Stimulated activated CD8-positive, alpha-beta memory T cell treated with anti-CD3 and anti-CD28 coated beads, Interleukin-7, amount 100 ng/mL, for 4 hours (primary cell): ENCODE data around the gene CCDC87.
"Not testable (repeated sequence)": the region's sequence is repeated elsewhere in the genome, so short reads cannot be mapped to it uniquely, and the experiment has no call there.

Experiments
- DNase-seq, 2 donors: peaks; one replicate each; pipeline ENCODE4 v3.0.0-alpha.2; 2020; ENCODE audit warnings: low read depth in 2 of 2

The CCDC87 gene, protein sequence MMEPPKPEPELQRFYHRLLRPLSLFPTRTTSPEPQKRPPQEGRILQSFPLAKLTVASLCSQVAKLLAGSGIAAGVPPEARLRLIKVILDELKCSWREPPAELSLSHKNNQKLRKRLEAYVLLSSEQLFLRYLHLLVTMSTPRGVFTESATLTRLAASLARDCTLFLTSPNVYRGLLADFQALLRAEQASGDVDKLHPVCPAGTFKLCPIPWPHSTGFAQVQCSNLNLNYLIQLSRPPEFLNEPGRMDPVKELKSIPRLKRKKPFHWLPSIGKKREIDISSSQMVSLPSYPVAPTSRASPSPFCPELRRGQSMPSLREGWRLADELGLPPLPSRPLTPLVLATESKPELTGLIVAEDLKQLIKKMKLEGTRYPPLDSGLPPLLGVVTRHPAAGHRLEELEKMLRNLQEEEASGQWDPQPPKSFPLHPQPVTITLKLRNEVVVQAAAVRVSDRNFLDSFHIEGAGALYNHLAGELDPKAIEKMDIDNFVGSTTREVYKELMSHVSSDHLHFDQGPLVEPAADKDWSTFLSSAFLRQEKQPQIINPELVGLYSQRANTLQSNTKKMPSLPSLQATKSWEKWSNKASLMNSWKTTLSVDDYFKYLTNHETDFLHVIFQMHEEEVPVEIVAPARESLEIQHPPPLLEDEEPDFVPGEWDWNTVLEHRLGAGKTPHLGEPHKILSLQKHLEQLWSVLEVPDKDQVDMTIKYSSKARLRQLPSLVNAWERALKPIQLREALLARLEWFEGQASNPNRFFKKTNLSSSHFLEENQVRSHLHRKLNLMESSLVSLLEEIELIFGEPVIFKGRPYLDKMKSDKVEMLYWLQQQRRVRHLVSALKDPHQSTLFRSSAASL

GRCh38 chr11:66592457-66593302 is at the start of gene CCDC87, which contains the start of gene CCS:
CCDC87 (minus strand) TSS chr11:66593063; CDS start chr11:66593015, 48 bp downstream.
CCS (plus strand) TSS chr11:66593185; CDS start chr11:66593262, 77 bp downstream.
- peak; percentile 97 to 99 for DNase-seq

GRCh38 chr11:66641834-66642233 is 49.0 kb upstream of the CCDC87 start:
- no peak for DNase-seq

- DNase-seq, result not testable (repeated sequence)
These were observed 47.0 kb upstream of the CCDC87 start for GRCh38 chr11:66639814-66640340.

- no peak for DNase-seq
These were observed 46.4 kb upstream of the CCDC87 start for GRCh38 chr11:66639066-66639813.

DNA sequence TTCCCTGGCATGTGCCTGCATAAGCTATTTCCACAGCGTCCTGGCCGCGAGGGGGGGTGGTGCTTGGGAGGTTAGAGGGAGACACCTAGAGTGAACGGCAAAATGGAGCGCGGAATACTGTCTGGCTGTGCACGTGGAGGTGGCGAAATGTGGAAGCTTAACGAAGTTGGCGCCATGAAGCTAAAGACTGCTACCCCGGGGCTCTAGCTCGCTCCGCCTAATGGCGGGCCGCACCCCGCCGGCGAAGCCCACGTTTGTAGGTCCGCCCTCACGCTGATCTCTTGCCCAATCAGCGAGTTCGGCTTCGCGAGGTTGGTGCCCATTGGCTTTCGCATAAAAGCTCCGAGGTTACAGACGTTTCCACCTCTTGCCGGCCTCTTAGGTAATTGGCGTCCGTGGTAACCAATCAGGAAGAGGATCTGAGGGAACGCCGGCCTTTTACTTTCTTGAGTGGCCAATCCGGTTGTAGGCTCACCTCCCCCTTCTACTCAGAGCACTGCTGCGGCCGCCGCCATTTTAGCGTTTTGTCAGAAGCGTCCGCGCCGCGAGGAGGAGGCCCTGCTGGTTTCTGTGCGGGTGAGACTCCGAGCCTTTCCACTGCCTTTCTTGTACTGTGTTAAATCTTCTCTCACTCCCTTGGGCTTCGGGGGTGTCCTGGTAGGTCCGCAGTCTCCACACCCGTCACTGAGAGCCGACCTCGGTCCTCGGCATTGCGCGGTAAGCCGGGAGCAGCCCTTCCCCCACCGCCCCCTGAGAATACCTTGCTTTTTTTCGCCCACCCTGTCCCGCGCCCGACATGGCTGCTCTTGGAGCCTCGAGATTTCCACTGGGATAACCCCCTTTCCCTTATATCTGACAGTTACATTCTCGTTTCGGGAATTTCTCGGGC is 45.6 kb upstream of the CCDC87 start, which contains the start of gene RBM4:
Gene RBM4 (plus strand): TSS at position 527 of the 889 bp plus-strand sequence. CDS start 1,009 bp downstream, outside the sequence.
- DNase-seq, result peak; percentile 90 to 98

DNA sequence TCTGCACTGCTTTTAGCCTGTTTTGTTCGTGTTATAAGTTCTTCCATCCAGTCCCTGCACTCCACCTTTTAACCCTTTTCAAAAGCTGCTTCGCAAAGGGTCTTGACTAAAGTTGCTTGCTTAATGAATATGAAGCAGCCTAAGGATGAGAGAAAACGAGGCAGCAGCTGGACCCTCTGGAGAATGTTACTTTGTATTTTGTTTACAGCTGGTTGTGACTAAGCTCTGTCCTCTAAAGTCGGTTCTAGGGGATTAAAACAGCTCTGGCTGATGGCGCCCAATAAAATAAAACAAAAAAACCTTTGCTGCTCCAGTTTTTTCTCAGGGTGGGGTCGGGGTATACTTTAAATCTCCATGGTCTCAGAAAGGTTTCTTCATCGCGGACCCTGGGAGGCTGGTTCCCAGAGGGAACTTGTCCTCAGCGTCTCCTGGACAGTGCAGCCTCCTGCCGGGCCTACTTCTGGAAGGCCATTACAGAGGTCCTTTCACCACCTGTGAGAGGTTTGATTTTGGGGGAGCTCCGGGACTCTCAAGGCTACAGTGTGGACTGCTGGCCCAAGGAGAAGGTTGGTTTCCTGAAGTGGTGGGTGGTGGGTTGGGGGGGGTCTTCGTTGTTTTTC is 44.8 kb upstream of the CCDC87 start:
- no peak for DNase-seq

DNA sequence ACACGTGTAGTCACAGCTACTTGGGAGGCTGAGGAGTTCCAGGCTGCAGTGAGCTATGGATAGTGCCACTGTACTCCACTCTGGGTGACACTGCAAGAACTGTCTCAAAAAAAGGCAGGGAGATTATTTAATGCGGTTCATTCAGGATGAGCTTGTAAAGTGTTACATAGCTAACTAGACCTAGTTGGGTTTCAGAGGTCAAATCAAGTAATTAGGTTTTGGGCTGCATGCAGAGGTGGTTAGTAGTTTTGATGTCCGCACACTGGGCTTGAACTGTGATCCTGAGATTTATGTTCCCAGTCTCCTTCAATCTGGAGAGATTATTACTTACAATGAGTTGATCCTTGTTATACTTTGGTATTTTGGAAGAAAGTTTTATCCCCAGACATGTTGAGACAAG is 43.5 kb upstream of the CCDC87 start:
- DNase-seq, result no peak

DNA sequence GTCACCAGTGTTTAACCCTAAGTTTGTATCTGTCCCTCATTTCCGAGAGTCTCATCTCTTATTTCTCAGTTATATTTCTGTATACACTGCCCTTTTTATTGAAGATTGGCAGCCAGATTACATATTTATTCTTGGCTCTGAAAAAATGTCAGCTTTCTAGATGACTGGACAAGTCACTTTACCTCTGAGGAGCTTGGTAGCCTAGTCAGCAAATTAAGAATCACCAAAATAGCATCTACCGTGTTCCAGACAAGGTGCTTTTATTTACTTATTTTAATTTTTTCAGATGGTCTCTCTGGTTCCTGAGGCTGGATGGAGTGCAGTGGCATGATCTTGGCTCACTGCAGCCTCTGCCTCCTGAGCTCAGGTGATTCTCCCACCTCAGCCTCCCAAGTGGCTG is 40.1 kb upstream of the CCDC87 start:
- DNase-seq, result no peak

GRCh38 chr11:66631883-66632282 is 39.0 kb upstream of the CCDC87 start:
- DNase-seq, result no peak

GRCh38 chr11:66629356-66629755 is 36.5 kb upstream of the CCDC87 start:
- no peak for DNase-seq

DNA sequence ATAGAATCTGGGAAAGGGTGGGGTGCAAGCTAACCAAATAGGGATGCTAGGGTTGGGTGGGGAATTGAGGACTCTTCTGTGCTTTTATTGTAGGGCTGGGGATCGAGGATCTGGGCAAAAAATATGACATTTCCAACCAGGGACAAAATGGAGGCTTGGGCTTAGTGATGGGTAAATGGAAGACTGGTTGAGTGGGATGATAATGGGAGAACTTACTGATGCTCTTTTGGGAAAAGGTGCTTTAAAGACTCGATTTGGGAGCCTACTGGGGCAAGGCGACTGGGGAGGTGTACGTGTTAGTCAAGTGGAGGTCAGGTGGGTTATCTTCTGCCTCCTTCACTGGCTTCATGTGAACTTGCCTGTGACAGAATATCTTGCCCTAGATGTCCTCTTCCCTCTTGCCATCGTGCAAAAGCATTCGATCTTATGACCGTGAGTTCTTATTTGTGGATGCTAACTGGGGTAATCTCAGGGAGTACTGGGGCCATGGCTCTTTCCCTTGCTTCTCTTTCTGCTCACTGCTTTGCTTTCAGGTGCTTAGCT is 35.3 kb upstream of the CCDC87 start:
- no peak for DNase-seq

- DNase-seq, result no peak
These were observed 34.1 kb upstream of the CCDC87 start for GRCh38 chr11:66626926-66627325.

GRCh38 chr11:66626382-66626781 is 33.5 kb upstream of the CCDC87 start:
- no peak for DNase-seq

GRCh38 chr11:66625752-66626149 is 32.9 kb upstream of the CCDC87 start:
- DNase-seq, result no peak

DNA sequence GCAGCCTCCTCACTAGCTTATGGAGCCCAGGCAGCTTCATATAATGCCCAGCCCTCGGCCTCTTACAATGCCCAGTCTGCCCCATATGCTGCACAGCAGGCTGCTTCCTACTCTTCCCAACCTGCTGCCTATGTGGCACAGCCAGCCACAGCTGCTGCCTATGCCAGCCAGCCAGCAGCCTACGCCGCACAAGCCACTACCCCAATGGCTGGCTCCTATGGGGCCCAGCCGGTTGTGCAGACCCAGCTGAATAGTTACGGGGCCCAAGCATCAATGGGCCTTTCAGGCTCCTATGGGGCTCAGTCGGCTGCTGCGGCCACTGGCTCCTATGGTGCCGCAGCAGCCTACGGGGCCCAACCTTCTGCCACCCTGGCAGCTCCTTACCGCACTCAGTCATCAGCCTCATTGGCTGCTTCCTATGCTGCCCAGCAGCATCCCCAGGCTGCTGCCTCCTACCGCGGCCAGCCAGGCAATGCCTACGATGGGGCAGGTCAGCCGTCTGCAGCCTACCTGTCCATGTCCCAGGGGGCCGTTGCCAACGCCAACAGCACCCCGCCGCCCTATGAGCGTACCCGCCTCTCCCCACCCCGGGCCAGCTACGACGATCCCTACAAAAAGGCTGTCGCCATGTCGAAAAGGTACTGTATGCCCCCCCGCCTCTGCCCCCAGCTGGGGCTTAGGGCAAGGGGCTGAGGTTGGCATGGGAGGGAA is 32.3 kb upstream of the CCDC87 start:
- DNase-seq, result no peak

DNA sequence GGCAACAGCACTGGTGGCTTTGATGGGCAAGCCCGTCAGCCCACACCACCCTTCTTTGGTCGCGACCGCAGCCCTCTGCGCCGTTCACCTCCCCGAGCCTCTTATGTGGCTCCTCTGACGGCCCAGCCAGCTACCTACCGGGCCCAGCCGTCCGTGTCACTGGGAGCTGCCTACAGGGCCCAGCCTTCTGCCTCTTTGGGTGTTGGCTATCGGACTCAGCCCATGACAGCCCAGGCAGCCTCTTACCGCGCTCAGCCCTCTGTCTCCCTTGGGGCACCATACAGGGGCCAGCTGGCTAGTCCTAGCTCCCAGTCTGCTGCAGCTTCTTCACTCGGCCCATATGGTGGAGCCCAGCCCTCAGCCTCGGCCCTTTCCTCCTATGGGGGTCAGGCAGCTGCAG is 31.6 kb upstream of the CCDC87 start:
- no peak for DNase-seq

DNA sequence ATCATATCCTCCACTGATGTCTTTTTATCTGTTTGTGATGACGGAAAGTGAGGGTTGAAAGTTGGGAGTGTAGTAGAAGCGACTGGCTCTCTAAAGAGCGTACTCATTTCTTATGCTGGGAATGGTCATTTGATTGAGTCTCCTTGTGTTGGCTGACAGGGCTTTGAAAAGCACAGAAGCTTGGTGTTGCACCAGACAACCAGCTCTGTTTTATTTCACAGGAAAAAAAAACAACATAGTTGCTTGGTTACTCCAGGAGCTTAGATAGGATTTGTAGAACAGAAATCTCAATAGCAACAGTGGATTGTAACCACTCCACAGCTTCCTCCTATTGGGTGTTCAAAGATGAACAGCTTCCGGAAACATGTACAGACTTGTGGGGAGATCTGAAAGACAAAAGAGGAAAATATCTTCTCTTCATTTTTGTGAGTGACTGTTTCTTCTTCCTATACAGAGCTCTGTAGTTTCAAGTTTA is 26.3 kb upstream of the CCDC87 start:
- DNase-seq, result no peak
